ENCODE data around the gene FBN3. TPM values are rescaled to one million over a fixed set of nuclear protein-coding genes. Genes with fewer than 3 reads are reported as not detected.

Gene FBN3
- total and polyA plus RNA-seq, 2 donors (not counting 1 experiment from before 2014, with no cell fraction given): not detected

- Histone ChIP-seq H4K20me1 (ENCODE audit: control insufficient read depth, insufficient read depth, low read length, poor library complexity, severe bottlenecking) (no peaks in the 10 kb centered on the region), H3K4me3 (ENCODE audit: control extremely low read depth in 1 of 5, extremely low read depth in 1 of 5, insufficient read depth in 1 of 5, low read depth in 2 of 5, low read length in 4 of 5) (no peak overlapping the region), H3K36me3 (replicated peaks in 1 of 2; ENCODE audit: control extremely low read depth in 1 of 2, control insufficient read depth in 1 of 2, extremely low read depth in 1 of 2, insufficient read depth in 2 of 2, low read length in 1 of 2) (no peaks in the 10 kb centered on the region), H2AFZ (ENCODE audit: insufficient read depth, low read depth, low read length, poor library complexity, severe bottlenecking) (no peak overlapping the region), H3K9ac (ENCODE audit: low read length) (no peak overlapping the region), H3K4me2 (replicated peaks; ENCODE audit: low read depth, low read length, poor library complexity, severe bottlenecking) (no peak overlapping the region), H3K9me3 (ENCODE audit: control extremely low read depth in 1 of 3, control insufficient read depth in 2 of 3, insufficient read depth in 1 of 3, low read length in 2 of 3) (peaks cover 0 to 11% (median 0%) of the 10 kb centered on the region in 3 donors), H3K79me2 (ENCODE audit: control insufficient read depth, insufficient read depth, low read length) (no peaks in the 10 kb centered on the region), H3K4me1 (ENCODE audit: control insufficient read depth in 2 of 2, insufficient read depth in 2 of 2, low read length in 2 of 2) (no peaks in the 10 kb centered on the region), H3K27me3 (replicated peaks in 1 of 4; ENCODE audit: control extremely low read depth in 1 of 4, control insufficient read depth in 3 of 4, insufficient read depth in 4 of 4, low read length in 3 of 4) (no peaks in the 10 kb centered on the region), H3K27ac (ENCODE audit: low read length in 2 of 2) (no peak overlapping the region)
- DNase-seq (no peak), ATAC-seq (ENCODE audit: low read depth) (no peak)
- Mint-ChIP-seq H3K27me3 (peaks cover 3% of the 10 kb centered on the region), H3K4me1 (no peaks in the 10 kb centered on the region), H3K27ac (no peak overlapping the region), H3K9me3 (ENCODE audit: insufficient read depth) (no peaks in the 10 kb centered on the region), H3K4me3 (no peak overlapping the region)
- TF ChIP-seq EZH2 (IDR thresholded peaks at IDR 0.05; ENCODE audit: borderline replicate concordance, insufficient read depth, low read depth, low read length, poor library complexity, severe bottlenecking) (no peak), CTCF (IDR thresholded peaks at IDR 0.05) (no peak)
- 96% methylated on average over 17 of the region's 17 CpGs for WGBS (ENCODE audit: insufficient coverage)
- CTCF ChIA-PET: no interaction called here
- intact Hi-C loops (cut with micrococcal nuclease): no loop called here
- POLR2A ChIA-PET: no interaction called here
These were observed 11.2 kb downstream of the FBN3 start for GRCh38 chr19:8138201-8138600.

DNA sequence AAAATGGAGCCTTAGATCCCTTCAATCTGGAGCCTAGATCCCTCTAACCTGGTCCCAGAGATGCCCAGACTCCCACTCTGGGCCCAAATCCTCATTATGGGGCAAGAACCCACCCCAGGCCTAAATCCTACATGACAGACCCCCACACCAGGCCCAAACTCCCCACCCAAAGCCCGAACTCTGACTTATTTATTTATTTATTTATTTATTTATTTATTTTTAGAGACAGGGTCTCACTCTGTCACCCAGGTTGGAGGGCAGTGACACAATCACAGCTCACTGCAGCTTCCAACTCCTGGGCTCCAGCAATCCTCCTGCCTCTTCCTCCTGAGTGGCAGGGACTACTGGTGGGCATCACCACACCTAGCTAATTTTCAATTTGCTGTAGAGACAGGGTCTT lies 12.0 kb downstream of the FBN3 start:
- POLR2A ChIA-PET: no interaction called here

More for the DNA sequence above, 12.0 kb downstream of the FBN3 start:
- Histone ChIP-seq H3K4me3 (ENCODE audit: control extremely low read depth in 1 of 5, extremely low read depth in 1 of 5, insufficient read depth in 1 of 5, low read depth in 2 of 5, low read length in 4 of 5) (no peak overlapping the region), H3K79me2 (ENCODE audit: control insufficient read depth, insufficient read depth, low read length) (no peaks in the 10 kb centered on the region), H3K4me2 (replicated peaks; ENCODE audit: low read depth, low read length, poor library complexity, severe bottlenecking) (no peak overlapping the region), H4K20me1 (ENCODE audit: control insufficient read depth, insufficient read depth, low read length, poor library complexity, severe bottlenecking) (no peaks in the 10 kb centered on the region), H3K9me3 (ENCODE audit: control extremely low read depth in 1 of 3, control insufficient read depth in 2 of 3, insufficient read depth in 1 of 3, low read length in 2 of 3) (peaks cover 0 to 11% (median 0%) of the 10 kb centered on the region in 3 donors), H2AFZ (ENCODE audit: insufficient read depth, low read depth, low read length, poor library complexity, severe bottlenecking) (no peak overlapping the region), H3K27me3 (replicated peaks in 1 of 4; ENCODE audit: control extremely low read depth in 1 of 4, control insufficient read depth in 3 of 4, insufficient read depth in 4 of 4, low read length in 3 of 4) (no peaks in the 10 kb centered on the region), H3K27ac (ENCODE audit: low read length in 2 of 2) (no peak overlapping the region), H3K4me1 (ENCODE audit: control insufficient read depth in 2 of 2, insufficient read depth in 2 of 2, low read length in 2 of 2) (no peaks in the 10 kb centered on the region), H3K36me3 (replicated peaks in 1 of 2; ENCODE audit: control extremely low read depth in 1 of 2, control insufficient read depth in 1 of 2, extremely low read depth in 1 of 2, insufficient read depth in 2 of 2, low read length in 1 of 2) (no peaks in the 10 kb centered on the region), H3K9ac (ENCODE audit: low read length) (no peak overlapping the region)
- H3K9me3 Mint-ChIP-seq (ENCODE audit: insufficient read depth): no peaks in the 10 kb centered on the region
- no CpG with 5 or more reads among the region's 1 CpG for WGBS (ENCODE audit: insufficient coverage)
- no peaks in the 10 kb centered on the region for H3K4me1 Mint-ChIP-seq
- H3K27me3 Mint-ChIP-seq: peaks cover 2% of the 10 kb centered on the region
- no peak for ATAC-seq (ENCODE audit: low read depth)
- no peak overlapping the region for H3K4me3 Mint-ChIP-seq
- intact Hi-C loops (cut with micrococcal nuclease): no loop called here
- no peak for TF ChIP-seq CTCF (IDR thresholded peaks at IDR 0.05)
- no peak for TF ChIP-seq EZH2 (IDR thresholded peaks at IDR 0.05; ENCODE audit: borderline replicate concordance, insufficient read depth, low read depth, low read length, poor library complexity, severe bottlenecking)
- H3K27ac Mint-ChIP-seq: no peak overlapping the region
- DNase-seq: no peak
- CTCF ChIA-PET: interaction anchor here (0.5 kb wide), 1 partner anchor 84 kb away, joined by 3 read pairs; no protein-coding TSS in a partner anchor

Data from B cell (primary cell).